Trophoblast cell (in vitro differentiated cells and primary cell): Measurements from ENCODE around the gene TTC28.

Source experiments
- DNase-seq, 2 donors: peaks; one replicate each; pipeline ENCODE4 v3.0.0-alpha.2; 2016
- H2AFZ ChIP-seq: 2 replicates; pipeline ENCODE4 v1.6.1; 2013; ENCODE audit warnings: low read length, moderate library complexity, mild to moderate bottlenecking; ENCODE audit not compliant: insufficient read depth, poor library complexity
- H2AK5ac ChIP-seq: 2 replicates; pipeline ENCODE4 v1.6.1; 2013; ENCODE audit warnings: mild to moderate bottlenecking, low read length
- H2BK120ac ChIP-seq: 2 replicates; pipeline ENCODE4 v1.6.1; 2013; ENCODE audit warnings: low read length, mild to moderate bottlenecking, moderate library complexity; ENCODE audit not compliant: insufficient read depth, poor library complexity
- H2BK12ac ChIP-seq: 2 replicates; pipeline ENCODE4 v1.6.1; 2013; ENCODE audit warnings: mild to moderate bottlenecking, low read length, moderate library complexity
- H2BK5ac ChIP-seq: 2 replicates; pipeline ENCODE4 v1.6.1; 2013; ENCODE audit warnings: low read length, low read depth, moderate library complexity, mild to moderate bottlenecking; ENCODE audit not compliant: poor library complexity
- H3K14ac ChIP-seq: 2 replicates; pipeline ENCODE4 v1.6.1; 2013; ENCODE audit warnings: mild to moderate bottlenecking, low read length
- H3K18ac ChIP-seq: 2 replicates; pipeline ENCODE4 v1.6.1; 2013; ENCODE audit warnings: mild to moderate bottlenecking, low read length
- H3K23ac ChIP-seq: 2 replicates; pipeline ENCODE4 v1.6.1; 2013; ENCODE audit warnings: low read length
- H3K27ac ChIP-seq: 2 replicates; pipeline ENCODE4 v1.5.1; 2013; ENCODE audit warnings: low read depth, mild to moderate bottlenecking, inconsistent platforms, low read length, moderate library complexity
- H3K27me3 ChIP-seq: 2 replicates; pipeline ENCODE4 v1.6.1; 2013; ENCODE audit warnings: inconsistent platforms, mild to moderate bottlenecking, low read length, moderate library complexity; ENCODE audit not compliant: insufficient read depth
- H3K36me3 ChIP-seq, 2 experiments: 1 replicate in 1 of 2; 2 replicates in 1 of 2; pipeline ENCODE4 v1.6.1; 2013; ENCODE audit warnings: low read length in 2 of 2, mild to moderate bottlenecking in 2 of 2, moderate library complexity in 1 of 2; ENCODE audit not compliant: insufficient read depth in 2 of 2, control insufficient read depth in 1 of 2
- H3K4ac ChIP-seq: 2 replicates; pipeline ENCODE4 v1.6.1; 2013; ENCODE audit warnings: low read depth, mild to moderate bottlenecking, low read length, moderate library complexity
- H3K4me1 ChIP-seq, 2 experiments: 1 replicate in 1 of 2; 2 replicates in 1 of 2; pipeline ENCODE4 v1.6.1; 2013; ENCODE audit warnings: low read length in 2 of 2, mild to moderate bottlenecking in 2 of 2, moderate library complexity in 1 of 2; ENCODE audit not compliant: insufficient read depth in 2 of 2, control insufficient read depth in 1 of 2
- H3K4me2 ChIP-seq: 2 replicates; pipeline ENCODE4 v1.6.1; 2013; ENCODE audit warnings: inconsistent platforms, mild to moderate bottlenecking, low read length, moderate library complexity
- H3K4me3 ChIP-seq: 2 replicates; pipeline ENCODE4 v1.5.1; 2013; ENCODE audit warnings: mild to moderate bottlenecking, low read depth, low read length, inconsistent platforms
- H3K79me1 ChIP-seq: one replicate; pipeline ENCODE4 v1.6.1; 2013; ENCODE audit warnings: low read length
- H3K79me2 ChIP-seq: 2 replicates; pipeline ENCODE4 v1.6.1; 2013; ENCODE audit warnings: low read length, mild to moderate bottlenecking; ENCODE audit not compliant: control insufficient read depth, insufficient read depth, poor library complexity
- H3K9ac ChIP-seq: 2 replicates; pipeline ENCODE4 v1.6.1; 2013; ENCODE audit warnings: mild to moderate bottlenecking, low read length
- H3K9me3 ChIP-seq: 2 replicates; pipeline ENCODE4 v1.6.1; 2013; ENCODE audit warnings: low read depth, mild to moderate bottlenecking, control low read depth, inconsistent platforms, low read length; ENCODE audit not compliant: insufficient read depth
- H4K12ac ChIP-seq: 2 replicates; pipeline ENCODE4 v1.6.1; 2013; ENCODE audit warnings: low read depth, mild to moderate bottlenecking, low read length, moderate library complexity
- H4K8ac ChIP-seq: 2 replicates; pipeline ENCODE4 v1.6.1; 2013; ENCODE audit warnings: low read depth, mild to moderate bottlenecking, low read length, moderate library complexity
- H4K91ac ChIP-seq: one replicate; pipeline ENCODE4 v1.6.1; 2013; ENCODE audit warnings: low read depth, mild to moderate bottlenecking, low read length, moderate library complexity
- WGBS: extraction: QIAGEN DNeasy Blood & Tissue Kit; methylation state at CpG from one replicate; pipeline ENCODE4 v1.1.7; 2013; ENCODE audit warnings: missing lambda C conversion rate; ENCODE audit not compliant: insufficient read length, insufficient coverage; ENCODE audit errors: extremely low coverage; 5-methylcytosine and 5-hydroxymethylcytosine counted together

TTC28 gene

GRCh38 chr22:28015676-28016601, 663.7 kb downstream of the TTC28 start:
- H3K14ac ChIP-seq = no peak overlapping the region

DNA sequence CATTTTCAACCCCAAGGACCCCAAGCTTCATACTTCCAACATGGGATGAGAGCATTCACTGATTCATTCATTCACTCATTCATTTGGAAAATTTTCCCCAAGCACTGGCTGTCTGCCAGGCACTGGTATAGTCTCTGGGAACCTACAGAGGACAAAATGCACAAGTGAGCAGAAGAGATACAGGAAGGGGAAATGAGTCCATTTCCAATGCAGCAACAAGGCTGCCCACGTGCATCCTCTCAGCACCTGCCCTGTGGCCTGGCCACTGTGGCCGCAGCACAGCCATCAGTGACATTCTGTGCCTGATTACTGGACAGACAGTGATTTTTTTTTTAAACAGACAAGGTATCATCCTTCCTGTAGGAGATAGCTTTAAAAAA, 664.6 kb downstream of the TTC28 start:
- Histone ChIP-seq H3K79me1 (no peaks in the 10 kb centered on the region), H3K79me2 (no peaks in the 10 kb centered on the region), H2AK5ac (no peak overlapping the region), H3K23ac (no peak overlapping the region), H2AFZ (no peak overlapping the region), H2BK12ac (no peak overlapping the region), H3K9me3 (no peaks in the 10 kb centered on the region), H3K9ac (no peak overlapping the region), H4K8ac (no peak overlapping the region), H2BK5ac (no peak overlapping the region), H4K91ac (no peak overlapping the region), H3K4me1 (no peaks in the 10 kb centered on the region), H2BK120ac (no peak overlapping the region), H3K4me3 (no peak overlapping the region), H3K4ac (no peak overlapping the region), H3K4me2 (no peak overlapping the region), H3K27me3 (no peaks in the 10 kb centered on the region), H4K12ac (no peak overlapping the region), H3K18ac (no peak overlapping the region), H3K36me3 (no peaks in the 10 kb centered on the region), H3K27ac (no peak overlapping the region), H3K14ac (no peak overlapping the region)
- WGBS = no CpG with 5 or more reads among the region's 2 CpGs
- no peak for DNase-seq

More at GRCh38 chr22:28015676-28016601, 663.7 kb downstream of the TTC28 start:
- Histone ChIP-seq H2AFZ (no peak overlapping the region), H3K18ac (no peak overlapping the region), H3K9ac (no peak overlapping the region), H2AK5ac (no peak overlapping the region), H3K23ac (no peak overlapping the region), H3K4me1 (peaks cover 0 to 4% of the 10 kb centered on the region in 2 experiments), H3K9me3 (no peaks in the 10 kb centered on the region), H3K36me3 (no peaks in the 10 kb centered on the region), H3K4me3 (no peak overlapping the region), H3K4me2 (no peak overlapping the region), H3K79me1 (no peaks in the 10 kb centered on the region), H3K27ac (no peak overlapping the region), H2BK120ac (no peak overlapping the region), H4K8ac (no peak overlapping the region), H4K12ac (no peak overlapping the region), H2BK5ac (no peak overlapping the region), H2BK12ac (no peak overlapping the region), H3K4ac (no peak overlapping the region), H4K91ac (no peak overlapping the region), H3K27me3 (no peaks in the 10 kb centered on the region), H3K79me2 (no peaks in the 10 kb centered on the region)
- WGBS = no CpG with 5 or more reads among the region's 16 CpGs
- no peak for DNase-seq

DNA sequence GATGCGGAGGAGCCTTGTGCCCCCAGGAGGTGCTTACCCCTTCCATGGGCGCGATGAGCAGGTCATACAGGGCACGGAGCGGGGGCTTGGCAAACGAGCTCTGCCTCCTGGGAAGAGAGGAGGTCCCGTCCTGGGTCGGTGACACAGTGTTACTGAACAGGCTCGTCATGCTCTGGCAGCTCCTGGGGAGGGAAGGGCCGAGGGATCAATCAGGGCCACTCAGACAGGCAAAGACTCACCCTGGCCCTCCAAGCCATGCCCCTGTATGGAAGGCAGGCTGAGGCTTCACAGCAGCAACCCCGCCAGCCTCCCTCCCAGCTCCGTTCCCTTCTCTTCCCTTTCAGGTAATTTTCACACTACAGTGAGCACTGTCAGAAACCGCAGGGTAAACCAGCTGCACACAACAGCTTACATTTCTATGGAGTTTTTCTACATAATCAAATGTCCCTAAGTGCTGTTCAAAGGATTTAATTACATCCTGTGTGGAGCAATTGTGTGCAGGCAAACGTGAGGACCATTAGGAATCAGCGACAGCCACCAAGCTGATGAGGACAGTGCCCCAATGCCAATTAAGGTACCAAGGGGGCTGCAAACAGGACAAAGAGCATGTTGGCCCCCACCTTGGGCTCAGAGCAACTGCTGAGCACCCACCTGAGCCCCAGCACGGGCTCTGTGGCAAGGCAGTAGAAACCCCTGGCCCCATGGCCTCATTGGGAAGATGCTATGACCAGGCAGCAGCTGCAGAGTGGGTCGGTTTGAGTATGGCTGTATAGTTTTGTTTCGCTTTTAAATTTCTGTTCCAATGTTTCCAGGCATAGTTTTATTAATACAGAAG, 665.2 kb downstream of the TTC28 start:
- H3K9me3 ChIP-seq = no peaks in the 10 kb centered on the region
- H3K23ac ChIP-seq = no peak overlapping the region
- H3K79me1 ChIP-seq = no peaks in the 10 kb centered on the region
- no peaks in the 10 kb centered on the region for H3K79me2 ChIP-seq
- H2BK12ac ChIP-seq = no peak overlapping the region
- no peak for DNase-seq
- H3K27ac ChIP-seq = no peak overlapping the region
- H3K4me1 ChIP-seq = peaks cover 0 to 2% of the 10 kb centered on the region in 2 experiments
- no peak overlapping the region for H2BK5ac ChIP-seq
- no peaks in the 10 kb centered on the region for H3K36me3 ChIP-seq
- no peak overlapping the region for H4K91ac ChIP-seq
- H4K8ac ChIP-seq = no peak overlapping the region
- no peak overlapping the region for H2BK120ac ChIP-seq
- H2AFZ ChIP-seq = no peak overlapping the region
- H2AK5ac ChIP-seq = no peak overlapping the region
- no peak overlapping the region for H3K14ac ChIP-seq
- no peak overlapping the region for H4K12ac ChIP-seq
- H3K27me3 ChIP-seq = no peaks in the 10 kb centered on the region
- no peak overlapping the region for H3K4me2 ChIP-seq
- H3K18ac ChIP-seq = no peak overlapping the region
- no peak overlapping the region for H3K4me3 ChIP-seq
- H3K4ac ChIP-seq = no peak overlapping the region
- WGBS = no CpG with 5 or more reads among the region's 18 CpGs
- no peak overlapping the region for H3K9ac ChIP-seq

DNA sequence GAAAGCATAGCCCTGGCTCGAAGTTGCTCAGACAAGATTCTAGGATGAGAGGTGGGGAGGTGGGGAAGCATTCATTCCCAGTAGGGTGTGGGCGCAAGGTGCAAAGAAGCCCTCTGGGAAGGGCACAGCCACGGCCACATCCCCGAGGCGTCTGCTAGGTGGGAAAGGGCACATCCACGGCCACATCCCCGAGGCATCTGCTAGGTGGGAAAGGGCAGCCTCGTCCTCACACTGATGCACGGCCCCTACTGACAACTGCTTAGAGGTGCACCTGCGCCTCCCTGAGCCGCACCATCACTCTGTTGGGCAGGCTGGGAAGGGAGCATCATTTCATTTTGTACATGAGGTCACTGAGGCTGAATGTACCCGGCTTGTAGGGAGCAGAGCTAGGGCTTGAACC, 666.0 kb downstream of the TTC28 start:
- no peak overlapping the region for H4K8ac ChIP-seq
- H3K18ac ChIP-seq = no peak overlapping the region
- H2BK12ac ChIP-seq = no peak overlapping the region
- no peak overlapping the region for H2AK5ac ChIP-seq
- peaks cover under 1% of the 10 kb centered on the region for H3K79me1 ChIP-seq
- no peaks in the 10 kb centered on the region for H3K9me3 ChIP-seq
- no peak overlapping the region for H3K23ac ChIP-seq
- H3K9ac ChIP-seq = no peak overlapping the region
- H2AFZ ChIP-seq = no peak overlapping the region
- no peak overlapping the region for H3K4me2 ChIP-seq
- no peak overlapping the region for H3K14ac ChIP-seq
- no peak overlapping the region for H4K91ac ChIP-seq
- H2BK5ac ChIP-seq = no peak overlapping the region
- H3K27ac ChIP-seq = no peak overlapping the region
- WGBS = no CpG with 5 or more reads among the region's 12 CpGs
- no peak for DNase-seq
- no peak overlapping the region for H4K12ac ChIP-seq
- no peaks in the 10 kb centered on the region for H3K36me3 ChIP-seq
- H2BK120ac ChIP-seq = no peak overlapping the region
- H3K4me3 ChIP-seq = no peak overlapping the region
- no peaks in the 10 kb centered on the region for H3K79me2 ChIP-seq
- no peak overlapping the region for H3K4ac ChIP-seq
- peaks cover 2 to 6% of the 10 kb centered on the region in 2 experiments for H3K4me1 ChIP-seq
- no peaks in the 10 kb centered on the region for H3K27me3 ChIP-seq
